AG04449 (cell line): ENCODE measurements around the gene ADI1.
"Not testable (repeated sequence)": the region's sequence is repeated elsewhere in the genome, so short reads cannot be mapped to it uniquely, and the experiment has no call there.

Experiments
- CTCF ChIA-PET: fragments of 350-600 bp; formaldehyde crosslinking; extraction: SDS; loops from one replicate; lab custom pipeline; 2021; ENCODE audit warnings: antibody characterized with exemption; lab: Yijun Ruan, JAX
- POLR2A ChIA-PET: fragments of 400-600, 350-600 bp; formaldehyde crosslinking; extraction: SDS; loops from one replicate; lab custom pipeline; 2020; ENCODE audit warnings: antibody characterized with exemption, inconsistent platforms; lab: Yijun Ruan, JAX
- DNase-seq: peaks from one replicate; pipeline ENCODE4 v3.0.0-alpha.2; 2010; ENCODE audit warnings: low read depth, low spot score
- H3K4me3 ChIP-seq: 2 replicates; pipeline ENCODE4 v1.5.1; 2011; ENCODE audit warnings: low read depth, mild to moderate bottlenecking, control low read depth, low read length
- TF ChIP-seq, protein P1 (sequence below): IDR thresholded peaks from one replicate; pipeline ENCODE4 v1.5.1; 2011; ENCODE audit warnings: mild to moderate bottlenecking, moderate library complexity, low read length, control low read depth, inconsistent platforms; ENCODE audit not compliant: insufficient read depth; ENCODE audit errors: missing control alignments

Gene ADI1

DNA sequence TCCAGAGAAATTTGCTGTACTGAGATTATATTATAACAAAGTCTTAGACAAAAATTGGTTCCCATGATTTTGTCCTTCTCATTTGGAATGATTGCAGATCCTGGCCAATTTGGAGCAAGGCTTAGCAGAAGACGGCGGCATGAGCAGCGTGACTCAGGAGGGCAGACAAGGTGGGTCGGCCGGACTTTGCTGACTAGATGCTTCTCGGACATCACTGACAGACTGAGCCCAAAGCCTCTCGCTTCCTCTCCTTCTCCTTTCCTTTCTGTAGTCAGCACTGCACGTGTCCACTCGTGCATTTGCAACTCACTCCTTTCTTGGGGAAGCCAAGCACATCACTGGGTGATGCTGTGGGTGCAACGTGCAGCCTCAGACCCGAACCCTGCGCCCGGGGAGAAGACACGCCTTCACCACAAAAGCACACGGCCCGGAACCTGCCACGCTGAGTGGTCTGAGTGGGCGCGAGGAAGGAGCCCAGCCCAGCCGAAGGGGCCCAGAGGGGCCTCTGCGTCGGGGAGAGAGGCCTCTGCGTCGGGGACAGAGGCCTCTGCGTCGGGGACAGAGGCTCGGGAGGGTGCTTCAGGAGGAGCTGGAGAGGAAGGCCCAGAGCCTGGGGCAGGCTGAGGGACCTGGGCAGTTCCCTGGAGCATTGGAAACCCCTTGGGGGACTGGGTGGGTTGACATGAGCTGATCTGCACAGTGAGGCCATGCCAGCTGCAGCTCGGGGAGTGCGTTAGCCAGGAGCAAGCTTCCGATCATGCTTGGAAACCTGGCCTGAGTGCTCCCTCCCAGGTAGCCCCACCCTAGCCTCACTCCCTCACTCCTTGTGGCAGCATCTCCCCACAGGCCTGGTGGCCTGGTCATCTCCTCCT lies 61.6 kb downstream of the ADI1 start:
- no peak for DNase-seq
- ChIA-PET CTCF (no interaction called here), POLR2A (no interaction called here)
- TF ChIP-seq, protein P1, sequence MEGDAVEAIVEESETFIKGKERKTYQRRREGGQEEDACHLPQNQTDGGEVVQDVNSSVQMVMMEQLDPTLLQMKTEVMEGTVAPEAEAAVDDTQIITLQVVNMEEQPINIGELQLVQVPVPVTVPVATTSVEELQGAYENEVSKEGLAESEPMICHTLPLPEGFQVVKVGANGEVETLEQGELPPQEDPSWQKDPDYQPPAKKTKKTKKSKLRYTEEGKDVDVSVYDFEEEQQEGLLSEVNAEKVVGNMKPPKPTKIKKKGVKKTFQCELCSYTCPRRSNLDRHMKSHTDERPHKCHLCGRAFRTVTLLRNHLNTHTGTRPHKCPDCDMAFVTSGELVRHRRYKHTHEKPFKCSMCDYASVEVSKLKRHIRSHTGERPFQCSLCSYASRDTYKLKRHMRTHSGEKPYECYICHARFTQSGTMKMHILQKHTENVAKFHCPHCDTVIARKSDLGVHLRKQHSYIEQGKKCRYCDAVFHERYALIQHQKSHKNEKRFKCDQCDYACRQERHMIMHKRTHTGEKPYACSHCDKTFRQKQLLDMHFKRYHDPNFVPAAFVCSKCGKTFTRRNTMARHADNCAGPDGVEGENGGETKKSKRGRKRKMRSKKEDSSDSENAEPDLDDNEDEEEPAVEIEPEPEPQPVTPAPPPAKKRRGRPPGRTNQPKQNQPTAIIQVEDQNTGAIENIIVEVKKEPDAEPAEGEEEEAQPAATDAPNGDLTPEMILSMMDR, result no peak
- H3K4me3 ChIP-seq, result no peak overlapping the region

DNA sequence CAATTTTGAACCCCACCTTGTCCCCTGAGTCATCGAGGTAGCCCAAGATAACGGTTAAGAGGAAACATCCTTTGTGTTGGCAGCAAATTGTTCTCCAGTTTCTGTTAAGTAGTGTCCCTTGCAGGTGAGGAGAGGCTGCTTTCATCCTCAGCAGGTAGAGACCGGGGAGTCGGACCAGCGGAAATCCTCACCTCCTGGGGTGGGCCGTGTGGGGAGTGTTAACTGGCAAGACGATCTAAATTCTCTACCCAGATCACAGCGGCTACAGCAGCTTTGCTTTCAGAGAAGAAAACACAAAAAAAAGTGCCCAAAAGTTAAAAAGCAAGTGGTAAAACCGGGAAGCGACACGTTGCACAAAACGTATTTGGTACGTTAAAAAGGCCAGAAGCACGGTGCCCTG lies 63.2 kb downstream of the ADI1 start:
- TF ChIP-seq, protein P1, result no peak
- H3K4me3 ChIP-seq, result no peak overlapping the region
- ChIA-PET POLR2A (no interaction called here), CTCF (interaction anchor here (0.7 to 1.0 kb wide), 3 partner anchors 17 to 61 kb away, joined by 3 to 4 read pairs (median 3); no protein-coding TSS in a partner anchor)
- no peak for DNase-seq

DNA sequence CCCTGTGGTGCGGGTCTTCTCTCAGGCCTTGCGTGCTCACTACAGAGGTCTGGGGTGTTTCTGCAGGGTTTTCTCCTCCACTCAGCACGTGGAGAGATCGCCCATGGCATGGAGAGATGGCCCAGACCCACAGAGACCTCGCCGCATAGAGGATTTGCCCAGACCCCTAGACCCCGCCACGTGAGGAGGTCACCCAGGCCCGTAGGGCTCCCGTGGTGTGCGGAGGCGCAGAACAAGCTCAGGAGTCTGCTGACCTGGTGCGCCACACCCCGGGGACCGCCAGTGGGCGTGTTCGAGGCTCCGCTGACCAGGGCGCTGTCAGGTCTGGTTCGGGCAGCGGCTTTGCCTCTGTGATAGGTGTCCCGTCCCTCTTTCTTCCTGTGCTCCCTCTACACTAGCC lies 64.5 kb downstream of the ADI1 start:
- ChIA-PET CTCF (interaction anchor here (1.1 to 4.6 kb wide), 2 partner anchors 7 to 31 kb away, joined by 7 to 27 read pairs; no protein-coding TSS in a partner anchor), POLR2A (no interaction called here)
- TF ChIP-seq, protein P1, result no peak
- no peak overlapping the region for H3K4me3 ChIP-seq
- DNase-seq, result no peak

DNA sequence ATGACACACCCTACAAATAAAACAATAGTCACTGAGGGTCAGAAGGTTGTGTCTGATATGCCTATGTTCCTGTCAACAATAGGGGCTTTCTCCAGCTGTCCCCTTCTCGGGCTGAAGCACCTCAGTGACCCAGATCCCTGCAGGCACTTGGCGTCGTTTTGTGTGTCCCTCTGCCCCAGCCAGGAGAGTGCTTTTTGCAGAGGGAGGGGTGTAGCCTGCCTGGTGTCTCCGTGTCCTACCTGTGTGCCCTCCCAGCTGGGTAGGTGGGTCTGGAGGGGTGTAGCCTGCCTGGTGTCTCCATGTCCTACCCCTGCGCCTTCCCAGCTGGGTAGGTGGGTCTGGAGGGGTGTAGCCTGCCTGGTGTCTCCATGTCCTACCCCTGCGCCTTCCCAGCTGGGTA lies 65.3 kb downstream of the ADI1 start:
- CTCF ChIA-PET, result interaction anchor here (1.1 to 4.6 kb wide), 3 partner anchors 8 to 30 kb away, joined by 7 to 27 read pairs (median 10); no protein-coding TSS in a partner anchor
- POLR2A ChIA-PET, H3K4me3 ChIP-seq, DNase-seq: not testable (repeated sequence)

DNA sequence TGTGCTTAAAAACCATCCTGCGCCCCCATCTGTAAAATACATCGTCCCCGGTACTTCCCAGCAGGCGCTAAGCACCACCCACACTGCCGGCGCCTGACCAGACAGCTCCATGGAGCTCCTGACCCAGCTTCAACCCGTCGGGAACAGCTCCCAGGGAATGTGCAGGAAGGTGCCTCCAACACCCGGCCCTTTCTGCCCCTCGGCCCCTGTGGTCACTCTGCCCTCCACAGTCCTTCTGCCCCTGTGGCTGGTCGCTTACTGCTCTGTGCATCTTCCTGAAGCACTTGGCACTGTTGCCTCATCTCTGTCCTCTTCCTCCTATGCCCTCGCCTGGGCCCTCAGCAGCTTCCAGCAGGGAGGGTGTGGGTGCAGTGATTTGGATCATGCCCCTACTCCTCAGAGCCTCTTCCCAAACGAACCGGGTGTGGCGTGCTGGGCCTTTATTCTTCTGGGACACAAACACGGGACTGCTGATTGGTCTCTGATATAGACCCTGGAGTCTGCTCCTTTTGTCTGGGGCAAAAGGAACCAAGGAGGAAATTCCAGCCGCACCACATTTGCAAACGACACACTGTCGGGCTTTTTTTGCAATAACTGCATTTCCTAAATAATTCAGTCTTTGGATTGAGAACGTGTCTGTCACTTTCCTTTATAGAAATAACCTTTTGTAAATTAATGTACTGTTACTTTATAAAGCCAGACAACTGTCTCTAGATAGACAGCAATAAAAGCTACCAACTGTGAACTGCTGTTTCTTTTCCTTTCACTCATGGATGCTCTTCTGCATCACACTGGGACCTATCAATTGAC lies 65.9 kb downstream of the ADI1 start:
- H3K4me3 ChIP-seq, result no peak overlapping the region
- TF ChIP-seq, protein P1, result no peak
- CTCF ChIA-PET, result interaction anchor here (1.8 to 4.6 kb wide), 2 partner anchors 9 to 29 kb away, joined by 10 to 27 read pairs; no protein-coding TSS in a partner anchor
- no peak for DNase-seq
- POLR2A ChIA-PET, result no interaction called here

DNA sequence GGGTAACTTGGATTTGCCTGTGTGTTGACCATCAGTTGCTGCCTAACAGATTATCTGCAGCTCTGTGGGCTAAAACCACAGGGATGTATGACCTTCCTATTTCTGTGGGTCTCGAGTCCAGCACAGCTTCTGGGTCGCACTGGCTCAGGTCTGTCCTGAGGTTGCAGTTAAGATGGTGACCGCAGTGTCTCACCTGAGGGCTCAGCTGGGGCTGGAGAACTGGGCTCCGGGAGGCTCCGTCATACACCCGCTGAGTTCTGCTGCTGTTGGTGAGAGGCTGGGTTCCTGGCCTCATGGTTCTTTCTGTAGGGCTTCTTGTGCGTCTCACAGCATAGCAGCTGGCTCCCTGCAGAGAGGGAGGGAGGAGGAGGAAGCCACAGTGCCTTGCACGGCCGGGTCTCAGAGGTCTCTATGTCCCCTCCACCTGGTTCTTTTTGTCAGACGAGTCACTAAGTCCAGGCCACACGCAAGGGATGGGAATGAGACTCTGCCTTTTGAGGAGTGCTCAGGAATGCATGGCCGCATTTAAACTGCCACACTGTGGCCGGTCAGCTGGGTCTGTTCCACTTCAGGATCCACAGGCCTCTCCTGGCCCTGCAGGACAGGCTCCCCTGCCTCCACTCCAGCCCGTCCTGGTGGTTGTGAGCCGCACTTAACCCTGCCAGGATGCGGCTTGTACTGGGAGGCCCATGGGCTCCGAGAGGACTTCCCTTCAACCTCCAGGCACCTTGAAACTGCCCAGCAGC lies 67.2 kb downstream of the ADI1 start:
- no peak for DNase-seq
- ChIA-PET POLR2A (no interaction called here), CTCF (interaction anchor here (1.3 to 4.6 kb wide), 5 partner anchors 10 to 29 kb away, joined by 4 to 27 read pairs (median 9); no protein-coding TSS in a partner anchor)
- TF ChIP-seq, protein P1, result no peak
- H3K4me3 ChIP-seq, result no peak overlapping the region
